NCI-H1436 treated with DMSO at 0.1 percent for 48 hours (cell line): Measurements from ENCODE around the gene PLOD3.

Source experiments
- DNase-seq: peaks from one replicate; lab custom pipeline; 2025; lab: John Stamatoyannopoulos, UW

The PLOD3 gene

GRCh38 chr7:101180130-101180755 is 37.1 kb downstream of the PLOD3 start, which contains the start of gene NAT16:
NAT16 (minus strand) TSS chr7:101180293; CDS start chr7:101174807, 5,486 bp downstream.
- DNase-seq = no peak

GRCh38 chr7:101179713-101180112 is 37.7 kb downstream of the PLOD3 start:
- no peak for DNase-seq

- DNase-seq = no peak
Measured at GRCh38 chr7:101179117-101179516, 38.3 kb downstream of the PLOD3 start.

GRCh38 chr7:101177644-101178043 is 39.7 kb downstream of the PLOD3 start:
- DNase-seq = no peak

GRCh38 chr7:101175664-101176063 is 41.7 kb downstream of the PLOD3 start:
- no peak for DNase-seq

GRCh38 chr7:101174322-101174854 is 43.0 kb downstream of the PLOD3 start:
- DNase-seq = no peak

GRCh38 chr7:101173752-101174244 is 43.6 kb downstream of the PLOD3 start:
- DNase-seq = no peak

GRCh38 chr7:101172854-101173751 is 44.3 kb downstream of the PLOD3 start:
- DNase-seq = no peak

- DNase-seq = no peak
Measured at GRCh38 chr7:101172005-101172853, 45.2 kb downstream of the PLOD3 start.

- no peak for DNase-seq
Measured at GRCh38 chr7:101171442-101171837, 45.9 kb downstream of the PLOD3 start.

GRCh38 chr7:101170617-101171441 is 46.6 kb downstream of the PLOD3 start:
- DNase-seq = no peak

GRCh38 chr7:101169838-101170551 is 47.4 kb downstream of the PLOD3 start:
- no peak for DNase-seq

GRCh38 chr7:101169110-101169837 is 48.1 kb downstream of the PLOD3 start:
- DNase-seq = no peak

GRCh38 chr7:101168412-101169049 is 48.9 kb downstream of the PLOD3 start:
- no peak for DNase-seq

GRCh38 chr7:101167645-101168411 is 49.6 kb downstream of the PLOD3 start:
- no peak for DNase-seq

GRCh38 chr7:101166909-101167644 is 50.3 kb downstream of the PLOD3 start:
- DNase-seq = no peak

- no peak for DNase-seq
Measured at GRCh38 chr7:101166648-101166908, 50.8 kb downstream of the PLOD3 start.
